Measurements from ENCODE around the gene SYNDIG1.

SYNDIG1 gene

DNA sequence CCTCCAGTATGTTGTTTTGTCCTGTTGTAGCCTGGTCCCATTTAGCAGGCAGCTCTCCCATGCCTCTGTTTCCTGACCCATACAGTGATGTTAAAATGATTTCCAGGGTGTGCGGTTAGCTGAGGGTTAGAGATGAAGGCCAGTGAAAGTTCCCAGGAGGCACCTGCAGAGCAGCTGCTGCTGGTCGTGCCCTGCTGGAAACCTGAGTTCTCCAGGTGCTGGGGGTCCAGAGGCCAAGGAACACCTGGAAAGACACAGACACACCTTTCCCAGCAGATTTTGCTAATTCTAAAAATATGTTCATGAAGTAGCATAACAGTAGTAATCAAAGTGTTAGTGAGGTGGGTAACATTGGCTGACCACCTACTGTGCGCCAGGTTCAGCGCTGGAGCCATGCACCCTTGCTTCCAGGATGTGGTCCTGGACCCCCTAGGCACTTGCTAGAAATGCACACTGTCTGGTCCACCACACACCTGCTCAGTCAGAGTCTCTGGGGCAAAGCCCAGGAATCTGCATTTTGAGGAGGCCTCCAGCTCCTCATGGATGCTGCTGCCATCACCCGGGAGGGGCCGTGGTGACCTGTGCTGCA lies 118.7 kb downstream of the SYNDIG1 start:
- DNase-seq: no peak

- DNase-seq: no peak
These were observed 119.4 kb downstream of the SYNDIG1 start for GRCh38 chr20:24588725-24589340.

GRCh38 chr20:24589381-24589780 lies 120.0 kb downstream of the SYNDIG1 start:
- DNase-seq: no peak

DNA sequence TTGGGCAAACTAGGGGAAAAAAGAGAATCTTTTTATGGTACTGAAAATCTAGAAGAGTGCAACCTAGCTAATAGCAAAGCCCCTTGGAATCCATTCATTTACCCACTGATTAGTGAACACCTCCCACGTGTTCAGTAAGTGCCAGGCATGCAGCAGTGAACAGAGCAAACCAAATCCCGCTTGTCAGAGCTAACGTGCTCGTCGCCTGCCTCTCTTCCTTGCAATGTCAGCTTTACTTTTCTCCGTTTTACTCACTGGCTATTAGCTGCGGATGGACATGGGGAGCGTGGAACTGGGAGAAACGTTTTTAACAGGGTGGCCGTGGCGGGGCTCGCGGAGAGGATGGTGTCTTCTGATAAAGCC lies 120.4 kb downstream of the SYNDIG1 start:
- no peak for DNase-seq

DNA sequence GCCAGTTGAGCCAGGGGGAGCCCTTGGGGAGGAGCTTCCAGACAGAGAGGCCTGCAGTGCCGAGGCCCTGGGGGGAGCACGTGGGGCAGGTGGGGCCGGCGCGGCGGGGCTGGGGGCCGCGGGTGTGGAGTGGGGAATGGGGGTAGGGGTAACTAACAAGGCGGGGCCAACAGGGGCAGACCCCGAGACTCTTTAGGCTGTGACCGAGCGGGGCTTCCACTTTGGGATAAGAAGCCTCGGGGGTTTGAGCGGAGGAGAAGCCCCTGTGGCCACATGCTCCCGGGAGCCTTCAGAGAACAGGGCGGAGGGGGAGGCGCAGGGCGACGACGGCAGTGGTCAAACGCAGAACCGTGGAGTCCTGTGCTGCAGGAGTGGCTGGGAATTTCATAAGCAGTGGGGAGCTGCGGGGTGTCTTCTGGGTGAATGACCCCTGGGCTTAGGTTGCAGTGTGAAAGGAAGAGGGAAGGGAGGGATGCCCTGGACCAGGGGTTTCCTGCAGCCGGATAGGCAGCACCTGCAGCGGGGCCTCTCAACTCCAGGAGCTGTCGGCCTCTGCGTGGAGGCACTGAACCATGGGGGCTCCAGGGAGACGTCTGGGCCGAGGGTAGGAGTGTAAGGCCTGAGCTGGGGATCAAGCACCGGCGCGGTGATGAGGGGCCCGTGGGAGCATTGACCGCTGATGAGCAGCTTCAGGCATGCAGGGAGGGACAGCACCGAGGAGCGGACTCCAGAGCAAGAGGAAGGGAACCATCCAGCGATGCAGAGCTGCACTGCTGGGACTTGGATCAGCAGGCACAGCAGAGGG lies 121.0 kb downstream of the SYNDIG1 start:
- no peak for DNase-seq

DNA sequence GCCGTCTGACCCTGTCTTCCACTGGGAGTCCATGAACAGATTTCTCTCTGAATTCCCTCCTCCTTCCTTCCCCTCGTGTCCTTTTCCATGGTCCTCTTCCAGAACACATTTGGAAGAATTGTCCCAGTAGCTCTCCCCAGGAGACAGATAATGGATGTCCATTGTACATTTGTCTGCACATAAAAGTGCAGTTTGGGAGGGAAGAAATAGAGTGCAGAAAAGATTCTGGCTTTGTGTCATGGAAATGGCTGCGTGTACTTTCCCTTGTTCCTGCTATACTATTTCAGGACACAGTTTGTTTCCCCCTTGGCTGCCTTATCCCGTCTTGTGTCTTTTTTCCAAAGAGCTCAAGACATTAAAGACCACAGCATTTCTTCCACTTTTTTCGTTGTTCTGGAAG lies 127.6 kb downstream of the SYNDIG1 start:
- no peak for DNase-seq

DNA sequence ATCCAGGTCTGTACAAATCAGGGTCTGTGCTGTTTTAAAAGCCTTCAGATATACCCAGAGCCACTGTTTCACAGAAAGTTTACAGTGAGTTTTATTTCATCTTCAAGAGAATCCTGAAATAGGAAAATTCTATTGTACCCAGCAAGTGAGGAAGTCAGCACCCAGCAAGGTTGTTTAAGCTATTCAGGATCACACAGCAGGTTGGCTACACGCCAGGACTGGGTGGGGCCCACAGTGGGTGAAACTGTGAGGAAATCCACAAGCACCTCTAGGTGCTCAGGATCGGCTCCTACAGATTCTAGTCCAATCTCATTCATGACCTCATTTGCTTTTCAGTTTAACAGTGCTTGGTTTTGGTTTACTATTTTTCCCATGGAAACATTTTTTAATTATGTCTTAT lies 128.9 kb downstream of the SYNDIG1 start:
- no peak for DNase-seq

DNA sequence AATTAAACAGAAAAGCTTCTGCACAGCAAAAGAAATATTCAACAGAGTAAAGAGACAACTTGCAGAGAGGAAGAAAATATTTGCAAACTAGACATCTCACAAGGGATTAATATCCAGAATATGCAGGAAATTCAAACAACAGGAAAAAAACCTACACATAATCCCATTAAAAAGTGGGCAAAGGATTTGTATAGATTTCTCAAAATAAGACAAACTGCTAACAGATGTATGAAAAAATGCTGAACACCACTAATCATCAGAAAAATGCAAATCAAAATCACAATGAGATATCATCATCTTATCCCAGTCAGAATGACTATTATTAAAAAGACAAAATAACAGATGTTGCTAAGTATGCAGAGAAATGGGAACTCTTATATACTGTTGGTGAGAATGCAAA lies 129.6 kb downstream of the SYNDIG1 start:
- DNase-seq: no peak

DNA sequence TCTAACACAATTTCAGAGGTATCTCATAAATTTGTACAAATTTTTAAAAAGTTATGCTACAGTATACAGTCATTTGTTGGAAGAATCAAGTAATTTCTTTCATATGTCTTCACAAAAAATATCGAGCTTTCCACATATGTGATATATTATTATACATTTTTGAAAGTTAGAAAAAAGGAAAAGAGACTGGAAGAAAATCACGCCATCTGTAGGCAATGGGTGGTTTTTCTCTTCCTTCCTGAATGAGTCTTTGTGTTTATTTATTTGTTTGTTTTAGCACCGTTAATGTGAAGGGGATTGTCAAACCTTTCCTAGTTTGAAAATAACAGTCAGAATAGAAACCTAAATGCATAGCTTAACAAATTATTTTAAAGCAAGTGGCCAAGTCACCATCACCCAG lies 130.6 kb downstream of the SYNDIG1 start:
- DNase-seq: no peak

DNA sequence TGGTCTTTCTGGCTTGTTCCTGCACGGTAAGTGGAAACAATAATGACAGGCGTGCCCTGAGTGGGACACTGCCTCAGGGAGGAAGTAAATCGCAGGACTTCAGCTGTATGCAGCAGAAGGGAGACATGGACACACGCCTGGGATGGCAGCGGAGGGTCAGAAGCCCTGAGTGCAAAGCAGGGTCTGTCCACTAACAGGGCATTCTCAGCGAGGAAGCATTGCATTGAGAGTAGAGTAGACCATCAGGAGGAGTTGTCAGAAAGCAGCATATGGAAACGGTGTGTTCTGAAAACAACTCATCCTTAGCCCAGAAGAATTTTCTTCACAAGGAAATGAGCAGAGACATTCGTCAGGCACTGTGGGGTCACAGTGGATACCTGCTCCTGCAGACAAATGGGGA lies 134.0 kb downstream of the SYNDIG1 start:
- no peak for DNase-seq

DNA sequence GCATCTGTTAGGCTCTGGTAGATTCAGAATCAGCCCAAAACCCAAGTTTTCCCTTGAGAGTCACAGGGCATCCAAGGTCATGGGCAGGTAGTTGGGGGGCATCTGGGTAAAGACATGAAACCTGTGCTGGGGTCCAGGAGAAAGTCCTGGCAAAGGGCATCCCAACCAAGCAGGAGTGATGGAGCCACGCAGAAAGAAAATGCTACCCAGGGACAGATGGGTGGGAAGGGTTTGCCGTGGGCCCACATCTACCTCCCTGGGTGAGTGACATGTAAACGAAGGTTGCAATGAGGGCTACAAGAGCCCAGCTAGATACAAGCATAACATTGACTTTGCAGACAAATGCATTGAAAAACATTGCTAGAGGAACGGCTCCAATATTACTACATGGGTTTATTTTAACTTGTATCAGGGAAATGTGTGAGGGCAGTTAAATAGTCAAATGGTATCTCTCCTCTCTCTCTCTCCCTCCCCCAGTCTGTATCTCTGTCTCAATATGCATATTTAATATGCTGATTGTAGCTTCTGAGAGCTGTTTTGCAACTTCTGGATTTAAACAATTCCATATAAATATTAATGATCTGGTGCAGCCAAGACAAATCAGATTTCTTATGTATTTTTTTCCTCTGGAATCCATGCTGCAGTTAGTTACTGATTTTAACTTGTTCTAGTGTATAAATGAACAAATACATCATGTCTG lies 135.7 kb downstream of the SYNDIG1 start:
- DNase-seq: no peak

GRCh38 chr20:24605937-24606455 lies 136.6 kb downstream of the SYNDIG1 start:
- DNase-seq: no peak

GRCh38 chr20:24607402-24607801 lies 138.0 kb downstream of the SYNDIG1 start:
- DNase-seq: no peak

GRCh38 chr20:24608926-24609667 lies 139.7 kb downstream of the SYNDIG1 start:
- no peak for DNase-seq

GRCh38 chr20:24609757-24610156 lies 140.3 kb downstream of the SYNDIG1 start:
- no peak for DNase-seq

- no peak for DNase-seq
These were observed 141.1 kb downstream of the SYNDIG1 start for GRCh38 chr20:24610341-24611115.

- no peak for DNase-seq
These were observed 142.1 kb downstream of the SYNDIG1 start for GRCh38 chr20:24611360-24612140.

DNA sequence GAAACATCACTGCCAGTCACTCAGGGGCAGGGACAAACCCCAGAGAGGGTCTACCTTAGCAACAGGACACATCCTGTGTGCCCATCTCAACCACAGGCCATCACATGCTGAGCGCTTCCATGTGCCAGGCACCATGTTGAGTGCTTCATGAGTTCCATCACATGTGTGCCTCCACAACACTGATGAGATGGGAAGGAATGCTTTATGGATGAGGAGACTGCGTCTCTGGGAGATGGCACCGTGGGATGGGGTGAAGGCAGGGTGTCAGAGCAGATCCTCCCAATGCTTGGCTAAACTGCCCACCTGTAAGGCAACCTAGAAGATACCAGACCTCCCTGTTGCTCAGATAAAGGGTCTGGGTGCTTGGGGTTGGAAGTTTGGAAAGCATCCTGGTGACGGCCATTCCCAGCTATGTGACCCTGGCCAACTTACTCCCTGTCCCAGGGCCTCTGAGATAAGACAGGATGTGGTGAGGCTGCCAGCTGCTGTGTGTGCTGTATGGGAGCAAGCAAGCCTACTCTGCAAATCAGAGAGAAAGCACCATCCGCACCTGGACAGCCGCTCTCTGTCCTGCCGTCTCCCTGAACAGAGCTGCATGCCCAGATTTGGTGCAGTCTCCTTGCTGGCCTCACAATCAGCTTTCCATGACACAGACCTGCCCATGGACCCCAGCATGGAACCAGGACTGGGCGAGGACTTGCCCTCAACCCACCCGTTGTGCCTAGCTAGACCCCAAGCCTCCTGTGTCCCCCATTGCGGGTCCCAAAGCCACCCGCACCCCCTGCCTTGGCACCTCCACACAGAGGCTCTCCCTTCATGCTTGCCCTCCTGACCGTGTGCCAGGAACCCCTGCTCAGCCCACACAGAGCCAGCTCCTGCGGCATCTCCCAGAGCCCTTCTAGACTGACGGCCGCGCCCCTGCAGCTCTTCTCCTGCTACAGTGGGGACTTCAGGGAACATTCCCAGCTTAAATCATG lies 143.7 kb downstream of the SYNDIG1 start:
- DNase-seq: no peak

DNA sequence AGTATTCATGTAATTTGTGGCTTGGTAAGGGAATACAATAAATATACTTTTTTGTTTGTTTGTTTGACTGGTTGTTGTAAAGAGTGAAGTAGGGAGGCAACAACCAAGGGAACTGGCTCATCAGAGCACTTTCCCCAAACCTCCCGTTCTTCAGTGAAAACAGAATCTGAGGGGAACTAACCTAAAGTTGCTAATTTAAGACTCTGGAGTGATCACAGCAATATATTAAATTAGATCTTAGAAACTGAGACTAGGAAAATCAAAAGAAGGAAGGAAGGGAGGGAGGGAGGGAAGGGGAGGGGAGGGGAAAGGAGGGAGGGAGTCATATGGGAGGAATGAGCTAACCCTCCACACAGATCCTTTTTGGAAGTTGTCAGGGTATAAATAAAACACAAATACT lies 144.9 kb downstream of the SYNDIG1 start:
- no peak for DNase-seq

GRCh38 chr20:24615353-24615752 lies 145.9 kb downstream of the SYNDIG1 start:
- DNase-seq: no peak

All from inflammatory macrophage treated with lipopolysaccharide for 4 hours (primary cell).